ENCODE measurements around the gene PHTF2. TPM values are rescaled to one million over a fixed set of nuclear protein-coding genes. Genes with fewer than 3 reads are reported as not detected.

The PHTF2 gene
- total RNA-seq, 1 donor from 2014 or later = 38.6 TPM

DNA sequence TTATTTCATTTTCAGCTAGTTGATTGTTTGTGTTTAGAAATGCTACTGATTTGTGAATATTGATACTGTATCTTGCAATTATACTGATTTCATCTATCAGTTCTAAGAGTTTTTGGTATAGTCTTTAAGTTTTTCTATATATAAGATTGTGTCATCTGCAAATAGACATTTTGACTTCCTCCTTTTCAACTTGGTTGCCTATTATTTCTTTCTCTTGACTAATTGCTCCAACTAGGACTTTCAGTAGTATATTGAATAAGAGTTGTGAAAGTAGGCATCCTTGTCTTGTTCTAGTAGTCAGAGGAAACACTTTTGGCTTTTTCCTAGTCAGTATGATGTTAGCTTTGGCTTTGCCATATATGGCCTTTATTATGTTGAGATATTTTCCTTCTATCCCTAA lies 20.4 kb downstream of the PHTF2 start:
- H3K4me3 Mint-ChIP-seq = no peak overlapping the region
- H3K27me3 Mint-ChIP-seq (ENCODE audit: insufficient read depth, low read depth) = peaks cover 4% of the 10 kb centered on the region
- H3K4me1 Mint-ChIP-seq = no peaks in the 10 kb centered on the region
- no peak overlapping the region for H3K27ac Mint-ChIP-seq
- H3K36me3 ChIP-seq = no peaks in the 10 kb centered on the region
- H3K9ac ChIP-seq = no peak overlapping the region
- no peak overlapping the region for H2AFZ ChIP-seq (replicated peaks)
- no peak overlapping the region for H3K4me2 ChIP-seq
- peaks cover under 1% of the 10 kb centered on the region for H3K4me1 ChIP-seq
- H3F3A ChIP-seq (ENCODE audit: low read depth) = no peaks in the 10 kb centered on the region
- no peaks in the 10 kb centered on the region for H3K27me3 ChIP-seq
- H3K9me3 Mint-ChIP-seq = peaks cover 70% of the 10 kb centered on the region
- TF ChIP-seq EZH2phosphoT487 (IDR thresholded peaks at IDR 0.05) (no peak), EZH2 (IDR thresholded peaks at IDR 0.05) (no peak)
- TF ChIP-seq, protein P1, sequence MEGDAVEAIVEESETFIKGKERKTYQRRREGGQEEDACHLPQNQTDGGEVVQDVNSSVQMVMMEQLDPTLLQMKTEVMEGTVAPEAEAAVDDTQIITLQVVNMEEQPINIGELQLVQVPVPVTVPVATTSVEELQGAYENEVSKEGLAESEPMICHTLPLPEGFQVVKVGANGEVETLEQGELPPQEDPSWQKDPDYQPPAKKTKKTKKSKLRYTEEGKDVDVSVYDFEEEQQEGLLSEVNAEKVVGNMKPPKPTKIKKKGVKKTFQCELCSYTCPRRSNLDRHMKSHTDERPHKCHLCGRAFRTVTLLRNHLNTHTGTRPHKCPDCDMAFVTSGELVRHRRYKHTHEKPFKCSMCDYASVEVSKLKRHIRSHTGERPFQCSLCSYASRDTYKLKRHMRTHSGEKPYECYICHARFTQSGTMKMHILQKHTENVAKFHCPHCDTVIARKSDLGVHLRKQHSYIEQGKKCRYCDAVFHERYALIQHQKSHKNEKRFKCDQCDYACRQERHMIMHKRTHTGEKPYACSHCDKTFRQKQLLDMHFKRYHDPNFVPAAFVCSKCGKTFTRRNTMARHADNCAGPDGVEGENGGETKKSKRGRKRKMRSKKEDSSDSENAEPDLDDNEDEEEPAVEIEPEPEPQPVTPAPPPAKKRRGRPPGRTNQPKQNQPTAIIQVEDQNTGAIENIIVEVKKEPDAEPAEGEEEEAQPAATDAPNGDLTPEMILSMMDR (IDR thresholded peaks at IDR 0.05) = no peak
- no peak overlapping the region for H3K27ac ChIP-seq
- no peak overlapping the region for H3K4me3 ChIP-seq
- no peak for DNase-seq (ENCODE audit: low spot score)
- H3K79me2 ChIP-seq (ENCODE audit: low read depth) = peaks cover 69% of the 10 kb centered on the region
- H3K9me3 ChIP-seq (ENCODE audit: low read depth) = no peaks in the 10 kb centered on the region
- peaks cover 65% of the 10 kb centered on the region for H3K36me3 Mint-ChIP-seq
- no peaks in the 10 kb centered on the region for H4K20me1 ChIP-seq (ENCODE audit: low read depth)

DNA sequence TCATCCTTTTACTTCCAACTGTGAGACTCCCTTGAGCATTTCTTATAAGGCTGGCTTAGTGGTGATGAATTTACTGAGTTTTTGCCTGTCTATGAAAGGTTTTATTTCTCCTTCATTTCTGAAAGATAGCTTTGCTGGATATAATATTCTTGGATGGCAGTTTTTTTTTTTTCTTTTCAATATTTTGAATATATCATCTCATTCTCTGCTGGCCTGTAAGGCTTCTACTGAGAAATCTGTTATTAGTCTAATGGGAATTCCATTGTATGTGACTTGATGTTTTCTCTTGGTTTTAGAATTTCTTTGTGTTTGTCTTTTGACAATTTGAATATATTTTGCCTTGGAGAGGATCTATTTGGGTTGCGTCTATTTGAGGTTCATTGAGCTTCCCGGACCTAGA lies 22.4 kb downstream of the PHTF2 start:
- H3K36me3 ChIP-seq = no peaks in the 10 kb centered on the region
- no peak overlapping the region for H3K4me3 Mint-ChIP-seq
- H3K9me3 ChIP-seq (ENCODE audit: low read depth) = no peaks in the 10 kb centered on the region
- TF ChIP-seq EZH2 (IDR thresholded peaks at IDR 0.05) (no peak), EZH2phosphoT487 (IDR thresholded peaks at IDR 0.05) (no peak)
- TF ChIP-seq, protein P1 (IDR thresholded peaks at IDR 0.05) = no peak
- H3K27me3 ChIP-seq = no peaks in the 10 kb centered on the region
- H3K36me3 Mint-ChIP-seq = peaks cover 59% of the 10 kb centered on the region
- H3K9me3 Mint-ChIP-seq = peaks cover 77% of the 10 kb centered on the region
- H3K27me3 Mint-ChIP-seq (ENCODE audit: insufficient read depth, low read depth) = peaks cover 4% of the 10 kb centered on the region
- no peaks in the 10 kb centered on the region for H4K20me1 ChIP-seq (ENCODE audit: low read depth)
- no peak for DNase-seq (ENCODE audit: low spot score)
- H3K4me1 ChIP-seq = no peaks in the 10 kb centered on the region
- no peak overlapping the region for H2AFZ ChIP-seq (replicated peaks)
- no peak overlapping the region for H3K9ac ChIP-seq
- H3K4me3 ChIP-seq = no peak overlapping the region
- H3F3A ChIP-seq (ENCODE audit: low read depth) = no peaks in the 10 kb centered on the region
- no peak overlapping the region for H3K4me2 ChIP-seq
- no peaks in the 10 kb centered on the region for H3K4me1 Mint-ChIP-seq
- H3K27ac Mint-ChIP-seq = no peak overlapping the region
- H3K27ac ChIP-seq = no peak overlapping the region
- peaks cover 66% of the 10 kb centered on the region for H3K79me2 ChIP-seq (ENCODE audit: low read depth)

DNA sequence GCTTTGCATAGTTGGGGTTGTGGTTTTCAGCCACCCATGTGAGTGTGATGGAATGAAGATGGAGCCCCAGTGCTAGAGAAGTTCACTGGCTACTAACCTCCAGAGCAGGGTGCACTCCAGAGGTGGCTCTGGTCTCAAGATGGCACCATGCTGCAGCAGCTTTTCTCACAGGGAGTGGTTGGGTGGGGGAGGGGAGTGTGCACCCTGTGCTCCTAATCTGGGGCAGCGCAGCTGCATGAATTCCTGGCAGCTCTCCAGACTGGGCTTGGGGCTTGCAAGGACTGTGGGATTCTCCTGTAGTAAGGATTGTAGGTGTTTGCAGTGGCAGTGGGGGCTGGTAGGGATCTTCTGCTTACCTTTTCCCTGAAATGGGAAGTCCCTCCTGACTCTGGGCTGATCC lies 23.7 kb downstream of the PHTF2 start:
- Histone ChIP-seq H3K27ac (no peak overlapping the region), H3K4me3 (no peak overlapping the region), H3K9me3 (ENCODE audit: low read depth) (no peaks in the 10 kb centered on the region), H2AFZ (replicated peaks) (no peak overlapping the region), H3K4me2 (no peak overlapping the region), H3K27me3 (no peaks in the 10 kb centered on the region), H3K4me1 (no peaks in the 10 kb centered on the region), H3F3A (ENCODE audit: low read depth) (no peaks in the 10 kb centered on the region), H3K36me3 (no peaks in the 10 kb centered on the region), H4K20me1 (ENCODE audit: low read depth) (no peaks in the 10 kb centered on the region), H3K79me2 (ENCODE audit: low read depth) (peaks cover 65% of the 10 kb centered on the region), H3K9ac (no peak overlapping the region)
- no peak overlapping the region for H3K27ac Mint-ChIP-seq
- no peak for DNase-seq (ENCODE audit: low spot score)
- peaks cover 54% of the 10 kb centered on the region for H3K36me3 Mint-ChIP-seq
- no peak overlapping the region for H3K4me3 Mint-ChIP-seq
- H3K4me1 Mint-ChIP-seq = no peaks in the 10 kb centered on the region
- H3K27me3 Mint-ChIP-seq (ENCODE audit: insufficient read depth, low read depth) = peaks cover 4% of the 10 kb centered on the region
- peaks cover 73% of the 10 kb centered on the region for H3K9me3 Mint-ChIP-seq
- TF ChIP-seq EZH2phosphoT487 (IDR thresholded peaks at IDR 0.05) (no peak), EZH2 (IDR thresholded peaks at IDR 0.05) (no peak)
- TF ChIP-seq, protein P1 (IDR thresholded peaks at IDR 0.05) = no peak
